Measurements from ENCODE around the gene CBFB. TPM values are rescaled to one million over a fixed set of nuclear protein-coding genes. Genes with fewer than 3 reads are reported as not detected.

Gene CBFB
- total and polyA plus RNA-seq, 2 experiments from 2014 or later = 26.1 to 26.9 TPM

DNA sequence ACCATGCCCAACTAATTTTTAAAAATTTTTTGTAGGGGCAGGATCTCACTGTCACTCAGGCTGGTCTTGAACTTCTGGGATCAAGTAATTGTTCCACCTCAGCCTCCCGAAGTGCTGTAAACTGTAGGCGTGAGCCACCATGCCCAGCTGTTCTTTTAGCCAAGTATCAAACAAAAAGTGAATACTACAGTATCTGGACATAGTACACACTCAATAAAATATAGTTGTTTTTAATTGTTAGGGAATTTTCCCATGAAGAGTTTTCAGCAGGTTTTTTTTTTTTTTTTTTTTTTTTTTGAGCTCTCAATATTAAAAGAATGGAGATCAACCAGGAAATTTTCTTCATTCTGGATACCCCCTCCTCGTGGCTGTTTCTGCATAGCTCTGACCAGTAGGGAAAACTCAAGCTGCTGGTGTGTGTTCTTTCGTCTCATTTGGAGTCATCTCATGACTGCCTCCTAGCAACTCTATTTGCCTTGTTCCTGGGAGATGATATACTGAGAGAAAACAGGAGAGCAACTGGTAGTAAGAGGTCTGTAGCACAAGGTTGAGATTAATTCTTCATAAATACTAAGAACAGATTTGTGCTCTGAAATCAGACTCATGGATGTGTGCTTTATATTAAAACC is 64.3 kb downstream of the CBFB start:
- DNase-seq (ENCODE audit: low spot score) = no peak
- H2AFZ ChIP-seq = no peak overlapping the region
- peaks cover 4% of the 10 kb centered on the region for H3K27me3 Mint-ChIP-seq (ENCODE audit: insufficient read depth, low read depth, poor library complexity)
- no peaks in the 10 kb centered on the region for H3K4me1 ChIP-seq (ENCODE audit: insufficient read depth)
- H3K36me3 ChIP-seq (ENCODE audit: insufficient read depth) = no peaks in the 10 kb centered on the region
- H3K4me3 Mint-ChIP-seq = no peak overlapping the region
- H3K36me3 Mint-ChIP-seq (ENCODE audit: low read depth) = no peaks in the 10 kb centered on the region
- H3K9me2 ChIP-seq (ENCODE audit: insufficient read depth) = no peaks in the 10 kb centered on the region
- H3K27ac Mint-ChIP-seq = no peak overlapping the region
- no peaks in the 10 kb centered on the region for H3K4me1 Mint-ChIP-seq
- H3K9me3 Mint-ChIP-seq = no peaks in the 10 kb centered on the region
- no peak overlapping the region for H3K4me2 ChIP-seq
- H3F3A ChIP-seq (replicated peaks; ENCODE audit: low read depth) = no peaks in the 10 kb centered on the region
- H4K20me1 ChIP-seq (replicated peaks; ENCODE audit: insufficient read depth) = no peaks in the 10 kb centered on the region
- no peak overlapping the region for H3K4me3 ChIP-seq
- H3K27me3 ChIP-seq (ENCODE audit: insufficient read depth) = no peaks in the 10 kb centered on the region
- TF ChIP-seq NANOG (IDR thresholded peaks at IDR 0.05; ENCODE audit: borderline replicate concordance) (no peak), STAT1 (IDR thresholded peaks at IDR 0.05; ENCODE audit: unreplicated experiment) (no peak), JUNB (IDR thresholded peaks at IDR 0.05; ENCODE audit: unreplicated experiment) (no peak)
- TF ChIP-seq, protein P1, sequence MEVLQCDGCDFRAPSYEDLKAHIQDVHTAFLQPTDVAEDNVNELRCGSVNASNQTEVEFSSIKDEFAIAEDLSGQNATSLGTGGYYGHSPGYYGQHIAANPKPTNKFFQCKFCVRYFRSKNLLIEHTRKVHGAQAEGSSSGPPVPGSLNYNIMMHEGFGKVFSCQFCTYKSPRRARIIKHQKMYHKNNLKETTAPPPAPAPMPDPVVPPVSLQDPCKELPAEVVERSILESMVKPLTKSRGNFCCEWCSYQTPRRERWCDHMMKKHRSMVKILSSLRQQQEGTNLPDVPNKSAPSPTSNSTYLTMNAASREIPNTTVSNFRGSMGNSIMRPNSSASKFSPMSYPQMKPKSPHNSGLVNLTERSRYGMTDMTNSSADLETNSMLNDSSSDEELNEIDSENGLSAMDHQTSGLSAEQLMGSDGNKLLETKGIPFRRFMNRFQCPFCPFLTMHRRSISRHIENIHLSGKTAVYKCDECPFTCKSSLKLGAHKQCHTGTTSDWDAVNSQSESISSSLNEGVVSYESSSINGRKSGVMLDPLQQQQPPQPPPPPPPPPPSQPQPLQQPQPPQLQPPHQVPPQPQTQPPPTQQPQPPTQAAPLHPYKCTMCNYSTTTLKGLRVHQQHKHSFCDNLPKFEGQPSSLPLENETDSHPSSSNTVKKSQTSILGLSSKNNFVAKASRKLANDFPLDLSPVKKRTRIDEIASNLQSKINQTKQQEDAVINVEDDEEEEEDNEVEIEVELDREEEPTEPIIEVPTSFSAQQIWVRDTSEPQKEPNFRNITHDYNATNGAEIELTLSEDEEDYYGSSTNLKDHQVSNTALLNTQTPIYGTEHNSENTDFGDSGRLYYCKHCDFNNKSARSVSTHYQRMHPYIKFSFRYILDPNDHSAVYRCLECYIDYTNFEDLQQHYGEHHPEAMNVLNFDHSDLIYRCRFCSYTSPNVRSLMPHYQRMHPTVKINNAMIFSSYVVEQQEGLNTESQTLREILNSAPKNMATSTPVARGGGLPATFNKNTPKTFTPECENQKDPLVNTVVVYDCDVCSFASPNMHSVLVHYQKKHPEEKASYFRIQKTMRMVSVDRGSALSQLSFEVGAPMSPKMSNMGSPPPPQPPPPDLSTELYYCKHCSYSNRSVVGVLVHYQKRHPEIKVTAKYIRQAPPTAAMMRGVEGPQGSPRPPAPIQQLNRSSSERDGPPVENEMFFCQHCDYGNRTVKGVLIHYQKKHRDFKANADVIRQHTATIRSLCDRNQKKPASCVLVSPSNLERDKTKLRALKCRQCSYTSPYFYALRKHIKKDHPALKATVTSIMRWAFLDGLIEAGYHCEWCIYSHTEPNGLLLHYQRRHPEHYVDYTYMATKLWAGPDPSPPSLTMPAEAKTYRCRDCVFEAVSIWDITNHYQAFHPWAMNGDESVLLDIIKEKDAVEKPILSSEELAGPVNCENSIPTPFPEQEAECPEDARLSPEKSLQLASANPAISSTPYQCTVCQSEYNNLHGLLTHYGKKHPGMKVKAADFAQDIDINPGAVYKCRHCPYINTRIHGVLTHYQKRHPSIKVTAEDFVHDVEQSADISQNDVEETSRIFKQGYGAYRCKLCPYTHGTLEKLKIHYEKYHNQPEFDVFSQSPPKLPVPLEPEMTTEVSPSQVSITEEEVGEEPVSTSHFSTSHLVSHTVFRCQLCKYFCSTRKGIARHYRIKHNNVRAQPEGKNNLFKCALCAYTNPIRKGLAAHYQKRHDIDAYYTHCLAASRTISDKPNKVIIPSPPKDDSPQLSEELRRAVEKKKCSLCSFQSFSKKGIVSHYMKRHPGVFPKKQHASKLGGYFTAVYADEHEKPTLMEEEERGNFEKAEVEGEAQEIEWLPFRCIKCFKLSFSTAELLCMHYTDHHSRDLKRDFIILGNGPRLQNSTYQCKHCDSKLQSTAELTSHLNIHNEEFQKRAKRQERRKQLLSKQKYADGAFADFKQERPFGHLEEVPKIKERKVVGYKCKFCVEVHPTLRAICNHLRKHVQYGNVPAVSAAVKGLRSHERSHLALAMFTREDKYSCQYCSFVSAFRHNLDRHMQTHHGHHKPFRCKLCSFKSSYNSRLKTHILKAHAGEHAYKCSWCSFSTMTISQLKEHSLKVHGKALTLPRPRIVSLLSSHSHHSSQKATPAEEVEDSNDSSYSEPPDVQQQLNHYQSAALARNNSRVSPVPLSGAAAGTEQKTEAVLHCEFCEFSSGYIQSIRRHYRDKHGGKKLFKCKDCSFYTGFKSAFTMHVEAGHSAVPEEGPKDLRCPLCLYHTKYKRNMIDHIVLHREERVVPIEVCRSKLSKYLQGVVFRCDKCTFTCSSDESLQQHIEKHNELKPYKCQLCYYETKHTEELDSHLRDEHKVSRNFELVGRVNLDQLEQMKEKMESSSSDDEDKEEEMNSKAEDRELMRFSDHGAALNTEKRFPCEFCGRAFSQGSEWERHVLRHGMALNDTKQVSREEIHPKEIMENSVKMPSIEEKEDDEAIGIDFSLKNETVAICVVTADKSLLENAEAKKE (CRISPR knock-in tag; IDR thresholded peaks at IDR 0.05) = no peak
- no peak for ATAC-seq
- H3K79me2 ChIP-seq (replicated peaks; ENCODE audit: insufficient read depth) = no peaks in the 10 kb centered on the region
- H3K27ac ChIP-seq (ENCODE audit: low read depth) = no peak overlapping the region

GRCh38 chr16:67098599-67098998 is 69.7 kb downstream of the CBFB start:
- H3K36me3 Mint-ChIP-seq (ENCODE audit: low read depth) = no peaks in the 10 kb centered on the region
- Histone ChIP-seq H3K79me2 (replicated peaks; ENCODE audit: insufficient read depth) (no peaks in the 10 kb centered on the region), H3K27me3 (ENCODE audit: insufficient read depth) (no peaks in the 10 kb centered on the region), H3K27ac (ENCODE audit: low read depth) (no peak overlapping the region), H3K4me2 (no peak overlapping the region), H2AFZ (no peak overlapping the region), H3F3A (replicated peaks; ENCODE audit: low read depth) (no peaks in the 10 kb centered on the region), H4K20me1 (replicated peaks; ENCODE audit: insufficient read depth) (no peaks in the 10 kb centered on the region; the same call in 1 of the 2 replicates), H3K9me2 (ENCODE audit: insufficient read depth) (no peaks in the 10 kb centered on the region), H3K4me1 (ENCODE audit: insufficient read depth) (no peaks in the 10 kb centered on the region), H3K4me3 (no peak overlapping the region), H3K36me3 (ENCODE audit: insufficient read depth) (no peaks in the 10 kb centered on the region)
- no peaks in the 10 kb centered on the region for H3K4me1 Mint-ChIP-seq
- peaks cover 4% of the 10 kb centered on the region for H3K27me3 Mint-ChIP-seq (ENCODE audit: insufficient read depth, low read depth, poor library complexity)
- DNase-seq (ENCODE audit: low spot score) = no peak
- no peak overlapping the region for H3K27ac Mint-ChIP-seq
- H3K4me3 Mint-ChIP-seq = no peak overlapping the region
- no peaks in the 10 kb centered on the region for H3K9me3 Mint-ChIP-seq
- no peak for ATAC-seq
- TF ChIP-seq STAT1 (IDR thresholded peaks at IDR 0.05; ENCODE audit: unreplicated experiment) (no peak), POLR2AphosphoS5 (IDR thresholded peaks at IDR 0.05; ENCODE audit: low read depth) (no peak), EZH2phosphoT487 (IDR thresholded peaks at IDR 0.05; ENCODE audit: unreplicated experiment) (no peak)
- TF ChIP-seq, protein P1 (CRISPR knock-in tag; IDR thresholded peaks at IDR 0.05) = no peak

Measured in GM23338 (cell line).